Neuronal stem cell (in vitro differentiated cells): Measurements from ENCODE around the gene IER5.

Experiments used
- DNase-seq: peaks from one replicate; pipeline ENCODE4 v3.0.0-alpha.2; 2013; ENCODE audit warnings: low spot score
- H2AFZ ChIP-seq: one replicate; pipeline ENCODE4 v1.6.1; 2013; ENCODE audit warnings: mild to moderate bottlenecking, low read length, inconsistent platforms
- H2AK5ac ChIP-seq: 2 replicates; pipeline ENCODE4 v1.6.1; 2013; ENCODE audit warnings: low read depth, mild to moderate bottlenecking, inconsistent platforms, low read length, moderate library complexity, mixed read lengths
- H2BK120ac ChIP-seq: 2 replicates; pipeline ENCODE4 v1.6.1; 2013; ENCODE audit warnings: low read depth, mild to moderate bottlenecking, inconsistent platforms, low read length, moderate library complexity, mixed read lengths
- H2BK12ac ChIP-seq: one replicate; pipeline ENCODE4 v1.6.1; 2013; ENCODE audit warnings: low read length, inconsistent platforms
- H2BK15ac ChIP-seq: 2 replicates; pipeline ENCODE4 v1.6.1; 2013; ENCODE audit warnings: mild to moderate bottlenecking, low read length, inconsistent platforms, mixed read lengths
- H2BK5ac ChIP-seq: one replicate; pipeline ENCODE4 v1.6.1; 2013; ENCODE audit warnings: inconsistent platforms, mild to moderate bottlenecking, low read length, moderate library complexity
- H3K14ac ChIP-seq: one replicate; pipeline ENCODE4 v1.6.1; 2013; ENCODE audit warnings: low read length, inconsistent platforms
- H3K18ac ChIP-seq: 2 replicates; pipeline ENCODE4 v1.6.1; 2013; ENCODE audit warnings: low read length, inconsistent platforms
- H3K23ac ChIP-seq: 2 replicates; pipeline ENCODE4 v1.6.1; 2013; ENCODE audit warnings: low read depth, mild to moderate bottlenecking, mixed read lengths, low read length, inconsistent platforms; ENCODE audit not compliant: poor library complexity
- H3K27ac ChIP-seq: replicated peaks from 3 replicates; pipeline ENCODE4 v1.5.1; 2013; ENCODE audit warnings: low read length, inconsistent platforms
- H3K27me3 ChIP-seq, 3 experiments: 2 replicates each; pipeline ENCODE4 v1.6.1; 2013; ENCODE audit warnings: low read length in 3 of 3, mild to moderate bottlenecking in 2 of 3, inconsistent platforms in 1 of 3, low read depth in 1 of 3, mixed read lengths in 1 of 3, moderate library complexity in 1 of 3; ENCODE audit not compliant: control insufficient read depth in 3 of 3, insufficient read depth in 3 of 3
- H3K36me3 ChIP-seq, 2 donors: replicated peaks in 1 of 2; 2 replicates each; pipeline ENCODE4 v1.6.1; 2013; ENCODE audit warnings: low read length in 2 of 2; ENCODE audit not compliant: control insufficient read depth in 2 of 2, insufficient read depth in 2 of 2
- H3K4ac ChIP-seq: 2 replicates; pipeline ENCODE4 v1.6.1; 2013; ENCODE audit warnings: inconsistent platforms, mild to moderate bottlenecking, low read length, moderate library complexity
- H3K4me1 ChIP-seq, 2 donors: 1 replicate in 1 of 2; 2 replicates in 1 of 2; pipeline ENCODE4 v1.6.1; 2013; ENCODE audit warnings: low read length in 2 of 2, low read depth in 1 of 2; ENCODE audit not compliant: control insufficient read depth in 2 of 2, insufficient read depth in 1 of 2
- H3K4me2 ChIP-seq: one replicate; pipeline ENCODE4 v1.6.1; 2013; ENCODE audit warnings: mild to moderate bottlenecking, low read length, inconsistent platforms; ENCODE audit not compliant: insufficient read depth, poor library complexity, severe bottlenecking
- H3K4me3 ChIP-seq, 2 donors: 2 replicates each; pipeline ENCODE4 v1.5.1; 2013; ENCODE audit warnings: low read length in 2 of 2, mild to moderate bottlenecking in 2 of 2, inconsistent platforms in 1 of 2, moderate library complexity in 1 of 2
- H3K79me1 ChIP-seq: one replicate; pipeline ENCODE4 v1.6.1; 2013; ENCODE audit warnings: low read depth, mild to moderate bottlenecking, inconsistent platforms, low read length, moderate library complexity
- H3K9ac ChIP-seq: one replicate; pipeline ENCODE4 v1.6.1; 2013; ENCODE audit warnings: mild to moderate bottlenecking, low read depth, low read length, inconsistent platforms; ENCODE audit not compliant: poor library complexity
- H3K9me3 ChIP-seq, 2 donors: replicated peaks in 1 of 2; 2 replicates each; pipeline versions ENCODE3 to v1.6.1; 2013; ENCODE audit warnings: low read length in 2 of 2, mild to moderate bottlenecking in 2 of 2, inconsistent platforms in 1 of 2, low read depth in 1 of 2, mixed read lengths in 1 of 2, moderate library complexity in 1 of 2; ENCODE audit not compliant: control insufficient read depth in 2 of 2, insufficient read depth in 1 of 2
- H4K8ac ChIP-seq: one replicate; pipeline ENCODE4 v1.6.1; 2013; ENCODE audit warnings: low read depth, mild to moderate bottlenecking, inconsistent platforms, low read length, moderate library complexity
- H4K91ac ChIP-seq: one replicate; pipeline ENCODE4 v1.6.1; 2013; ENCODE audit warnings: low read length, low read depth, mild to moderate bottlenecking, inconsistent platforms; ENCODE audit not compliant: poor library complexity
- WGBS, 2 donors: extraction: QIAGEN DNeasy Blood & Tissue Kit; methylation state at CpG; one replicate each; pipeline ENCODE4 v1.1.7; 2013; ENCODE audit warnings: missing lambda C conversion rate in 2 of 2, mixed read lengths in 1 of 2; ENCODE audit not compliant: insufficient read length in 2 of 2, insufficient replicate concordance in 1 of 2; ENCODE audit errors: extremely low coverage in 2 of 2; 5-methylcytosine and 5-hydroxymethylcytosine counted together

The IER5 gene

GRCh38 chr1:181123173-181123572, 34.7 kb downstream of the IER5 start:
- Histone ChIP-seq H3K9me3 (peaks cover 0 to 3% of the 10 kb centered on the region in 2 donors), H3K4me3 (no peak overlapping the region), H2BK5ac (peak overlapping the region; percentile 62), H3K9ac (no peak overlapping the region), H3K27ac (no peak overlapping the region), H2BK120ac (no peak overlapping the region), H3K36me3 (no peaks in the 10 kb centered on the region), H2BK15ac (peak overlapping the region; percentile 72), H4K8ac (no peak overlapping the region), H3K18ac (peak overlapping the region; percentile 70), H3K14ac (no peak overlapping the region), H4K91ac (no peak overlapping the region), H3K79me1 (no peaks in the 10 kb centered on the region), H3K27me3 (peaks cover 0 to 14% (median 0%) of the 10 kb centered on the region in 3 experiments), H3K4me2 (no peak overlapping the region), H3K4me1 (peaks cover 10 to 23% of the 10 kb centered on the region in 2 donors), H3K23ac (no peak overlapping the region), H2AFZ (no peak overlapping the region), H2AK5ac (peak overlapping the region; percentile 20), H3K4ac (no peak overlapping the region), H2BK12ac (no peak overlapping the region)
- DNase-seq, result no peak
- WGBS, 2 donors, result no CpG with 5 or more reads among the region's 3 CpGs

- H4K8ac ChIP-seq, result no peak overlapping the region
- H3K27ac ChIP-seq, result no peak overlapping the region
- H2BK5ac ChIP-seq, result no peak overlapping the region
- no peaks in the 10 kb centered on the region for H3K9me3 ChIP-seq
- no peak overlapping the region for H2BK120ac ChIP-seq
- H3K4ac ChIP-seq, result no peak overlapping the region
- H3K4me3 ChIP-seq, result no peak overlapping the region
- H3K4me2 ChIP-seq, result no peak overlapping the region
- H3K79me1 ChIP-seq, result no peaks in the 10 kb centered on the region
- H3K36me3 ChIP-seq, result no peaks in the 10 kb centered on the region
- no peak overlapping the region for H2AFZ ChIP-seq
- 100% methylated on average over 1 of the region's 2 CpGs; no CpG with 5 or more reads in 1 of the 2 donors for WGBS, 2 donors
- no peak overlapping the region for H3K14ac ChIP-seq
- H3K4me1 ChIP-seq, result peaks cover 14 to 28% of the 10 kb centered on the region in 2 donors
- no peak overlapping the region for H2BK12ac ChIP-seq
- H3K23ac ChIP-seq, result no peak overlapping the region
- no peak overlapping the region for H4K91ac ChIP-seq
- peaks cover 0 to 9% (median 0%) of the 10 kb centered on the region in 3 experiments for H3K27me3 ChIP-seq
- no peak for DNase-seq
- no peak overlapping the region for H3K18ac ChIP-seq
- H2BK15ac ChIP-seq, result no peak overlapping the region
- H3K9ac ChIP-seq, result no peak overlapping the region
- H2AK5ac ChIP-seq, result no peak overlapping the region
Measured at GRCh38 chr1:181124291-181124751, 35.8 kb downstream of the IER5 start.

- no CpG with 5 or more reads among the region's 4 CpGs for WGBS, 2 donors
- Histone ChIP-seq H4K91ac (no peak overlapping the region), H4K8ac (no peak overlapping the region), H3K18ac (peak overlapping the region; percentile 51), H2AK5ac (peak overlapping the region; percentile 5), H3K4me3 (no peak overlapping the region), H2BK15ac (no peak overlapping the region), H3K9ac (no peak overlapping the region), H2BK12ac (no peak overlapping the region), H3K4me2 (no peak overlapping the region), H3K27me3 (peaks cover 0 to 7% (median 0%) of the 10 kb centered on the region in 3 experiments), H3K9me3 (no peaks in the 10 kb centered on the region), H3K4me1 (peaks cover 21 to 45% of the 10 kb centered on the region in 2 donors), H3K14ac (no peak overlapping the region), H2BK5ac (no peak overlapping the region), H3K36me3 (no peaks in the 10 kb centered on the region), H3K27ac (peak overlapping the region; percentile 57), H3K23ac (no peak overlapping the region), H3K4ac (no peak overlapping the region), H2AFZ (no peak overlapping the region), H2BK120ac (no peak overlapping the region), H3K79me1 (no peaks in the 10 kb centered on the region)
- DNase-seq, result no peak
Measured at GRCh38 chr1:181126289-181126688, 37.8 kb downstream of the IER5 start.

- H4K91ac ChIP-seq, result no peak overlapping the region
- H2BK120ac ChIP-seq, result no peak overlapping the region
- H3K9ac ChIP-seq, result no peak overlapping the region
- H3K4me3 ChIP-seq, result no peak overlapping the region
- H3K14ac ChIP-seq, result no peak overlapping the region
- no peaks in the 10 kb centered on the region for H3K9me3 ChIP-seq
- WGBS, 2 donors, result no CpG with 5 or more reads among the region's 10 CpGs
- H3K36me3 ChIP-seq, result no peaks in the 10 kb centered on the region
- no peak overlapping the region for H2AK5ac ChIP-seq
- no peak overlapping the region for H3K23ac ChIP-seq
- peaks cover 21 to 48% of the 10 kb centered on the region in 2 donors for H3K4me1 ChIP-seq
- no peak overlapping the region for H4K8ac ChIP-seq
- DNase-seq, result no peak
- H3K18ac ChIP-seq, result peak overlapping the region; percentile 83
- peak overlapping the region; percentile 51 for H2AFZ ChIP-seq
- peaks cover 0 to 7% (median 0%) of the 10 kb centered on the region in 3 experiments for H3K27me3 ChIP-seq
- H3K27ac ChIP-seq, result peak overlapping the region; percentile 57
- no peaks in the 10 kb centered on the region for H3K79me1 ChIP-seq
- H3K4ac ChIP-seq, result no peak overlapping the region
- no peak overlapping the region for H2BK15ac ChIP-seq
- no peak overlapping the region for H3K4me2 ChIP-seq
- no peak overlapping the region for H2BK12ac ChIP-seq
- no peak overlapping the region for H2BK5ac ChIP-seq
Measured at GRCh38 chr1:181126871-181127587, 38.5 kb downstream of the IER5 start.
